AG10803 (cell line): ENCODE data around the gene SLC1A1.

Experiments
- DNase-seq: peaks from one replicate; pipeline ENCODE4 v3.0.0; 2010; ENCODE audit warnings: low read depth
- H3K4me3 ChIP-seq: 2 replicates; pipeline ENCODE4 v1.5.1; 2011; ENCODE audit warnings: mild to moderate bottlenecking, low read length, control low read depth
- TF ChIP-seq, protein P1 (sequence below): conservative IDR thresholded peaks from 2 replicates; pipeline ENCODE4 v1.5.1; 2011; ENCODE audit warnings: mild to moderate bottlenecking, low read length, control low read depth, inconsistent platforms

Gene SLC1A1

DNA sequence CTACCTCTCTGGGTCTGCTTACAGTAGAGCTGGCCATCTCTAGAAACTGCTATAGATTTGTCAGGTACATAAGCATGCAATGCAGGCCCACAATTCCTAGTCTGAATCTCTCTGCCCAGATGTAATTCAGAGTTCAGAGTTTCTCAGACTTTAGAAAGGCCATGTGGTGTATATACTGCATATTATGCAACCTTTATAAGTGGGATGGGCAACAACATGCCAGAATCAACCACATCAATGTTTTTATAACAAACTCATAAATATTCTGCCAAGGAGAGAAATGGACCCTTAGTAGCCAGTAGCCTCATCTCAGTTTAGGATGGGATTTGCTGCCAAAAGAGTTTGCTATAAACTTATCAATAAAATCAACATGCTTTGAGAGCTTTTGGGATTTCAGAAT lies 78.8 kb downstream of the SLC1A1 start:
- peak; percentile 44 for DNase-seq
- H3K4me3 ChIP-seq: no peak overlapping the region
- TF ChIP-seq, protein P1, sequence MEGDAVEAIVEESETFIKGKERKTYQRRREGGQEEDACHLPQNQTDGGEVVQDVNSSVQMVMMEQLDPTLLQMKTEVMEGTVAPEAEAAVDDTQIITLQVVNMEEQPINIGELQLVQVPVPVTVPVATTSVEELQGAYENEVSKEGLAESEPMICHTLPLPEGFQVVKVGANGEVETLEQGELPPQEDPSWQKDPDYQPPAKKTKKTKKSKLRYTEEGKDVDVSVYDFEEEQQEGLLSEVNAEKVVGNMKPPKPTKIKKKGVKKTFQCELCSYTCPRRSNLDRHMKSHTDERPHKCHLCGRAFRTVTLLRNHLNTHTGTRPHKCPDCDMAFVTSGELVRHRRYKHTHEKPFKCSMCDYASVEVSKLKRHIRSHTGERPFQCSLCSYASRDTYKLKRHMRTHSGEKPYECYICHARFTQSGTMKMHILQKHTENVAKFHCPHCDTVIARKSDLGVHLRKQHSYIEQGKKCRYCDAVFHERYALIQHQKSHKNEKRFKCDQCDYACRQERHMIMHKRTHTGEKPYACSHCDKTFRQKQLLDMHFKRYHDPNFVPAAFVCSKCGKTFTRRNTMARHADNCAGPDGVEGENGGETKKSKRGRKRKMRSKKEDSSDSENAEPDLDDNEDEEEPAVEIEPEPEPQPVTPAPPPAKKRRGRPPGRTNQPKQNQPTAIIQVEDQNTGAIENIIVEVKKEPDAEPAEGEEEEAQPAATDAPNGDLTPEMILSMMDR: no peak

DNA sequence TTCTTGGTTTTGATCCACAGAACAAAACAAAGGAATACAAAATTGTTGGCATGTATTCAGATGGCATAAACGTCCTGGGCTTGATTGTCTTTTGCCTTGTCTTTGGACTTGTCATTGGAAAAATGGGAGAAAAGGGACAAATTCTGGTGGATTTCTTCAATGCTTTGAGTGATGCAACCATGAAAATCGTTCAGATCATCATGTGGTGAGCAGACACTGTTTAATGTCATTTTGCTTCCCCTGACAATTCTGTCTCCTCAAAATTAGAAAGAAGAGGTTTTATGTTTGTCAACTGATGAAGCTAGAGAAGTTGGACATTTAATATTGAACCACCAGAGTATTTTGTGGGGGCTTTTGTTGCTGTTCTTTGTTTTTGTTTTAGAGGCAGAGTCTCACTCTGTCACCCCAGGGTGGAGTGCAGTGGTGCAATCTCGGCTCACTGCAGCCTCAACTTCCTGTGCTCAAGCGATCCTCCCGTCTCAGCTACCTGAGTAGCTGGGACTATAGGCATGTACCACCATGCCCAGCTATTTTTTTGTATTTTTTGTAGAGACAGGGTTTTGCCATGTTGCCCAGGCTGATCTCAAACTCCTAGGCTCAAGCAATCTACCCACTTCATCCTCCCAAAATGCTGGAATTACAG lies 82.0 kb downstream of the SLC1A1 start:
- no peak overlapping the region for H3K4me3 ChIP-seq
- TF ChIP-seq, protein P1: no peak
- no peak for DNase-seq

DNA sequence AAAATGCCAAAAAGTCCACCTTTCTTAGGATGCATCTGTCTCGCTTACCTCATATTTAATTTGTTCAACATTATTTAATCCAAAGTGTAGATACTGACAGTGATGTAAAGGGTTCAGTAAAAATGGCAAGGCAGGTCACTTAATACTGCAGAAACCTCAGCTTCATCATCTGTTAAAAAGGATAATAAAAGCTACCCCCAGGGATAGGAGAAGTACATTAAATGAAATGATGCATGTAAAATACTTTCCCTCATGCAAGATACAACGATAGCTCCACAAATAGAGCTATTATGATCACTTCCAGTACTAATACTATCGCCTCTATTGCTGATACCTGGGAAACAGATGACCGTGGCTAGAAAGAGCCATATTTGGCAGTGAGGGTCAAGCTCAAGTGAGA lies 82.9 kb downstream of the SLC1A1 start:
- no peak for DNase-seq
- H3K4me3 ChIP-seq: no peak overlapping the region
- TF ChIP-seq, protein P1: no peak

DNA sequence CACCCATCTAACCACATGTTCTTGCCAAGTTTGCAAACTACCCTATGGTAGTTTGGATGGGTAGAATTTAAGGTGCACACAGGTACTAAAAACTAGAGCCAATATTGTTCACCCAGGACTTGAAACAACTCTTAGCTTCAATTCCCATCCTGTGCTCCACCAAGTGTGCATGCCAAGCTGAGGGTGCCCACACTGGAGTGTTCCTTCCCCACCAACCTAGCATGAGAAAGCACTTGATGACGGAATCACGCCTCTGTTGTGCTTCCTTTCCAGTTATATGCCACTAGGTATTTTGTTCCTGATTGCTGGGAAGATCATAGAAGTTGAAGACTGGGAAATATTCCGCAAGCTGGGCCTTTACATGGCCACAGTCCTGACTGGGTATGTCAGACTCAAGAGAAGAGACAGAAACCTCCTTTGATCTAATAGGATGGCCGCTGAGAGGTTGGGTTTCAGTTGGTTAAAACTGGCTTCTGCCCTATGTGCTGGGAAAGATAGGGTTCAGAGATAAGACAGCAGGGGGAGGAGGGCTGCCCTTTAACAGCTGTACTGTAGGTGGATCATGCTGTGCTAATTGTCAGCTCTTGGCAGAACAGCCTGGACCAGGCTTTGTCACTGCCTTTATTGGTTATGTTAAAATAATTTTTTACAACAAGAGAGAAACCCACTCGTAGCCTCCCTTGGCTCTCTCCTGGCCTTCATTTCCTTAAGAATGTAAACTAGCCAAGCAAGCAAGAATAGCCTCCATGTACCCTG lies 83.5 kb downstream of the SLC1A1 start:
- TF ChIP-seq, protein P1: no peak
- no peak for DNase-seq
- no peak overlapping the region for H3K4me3 ChIP-seq

DNA sequence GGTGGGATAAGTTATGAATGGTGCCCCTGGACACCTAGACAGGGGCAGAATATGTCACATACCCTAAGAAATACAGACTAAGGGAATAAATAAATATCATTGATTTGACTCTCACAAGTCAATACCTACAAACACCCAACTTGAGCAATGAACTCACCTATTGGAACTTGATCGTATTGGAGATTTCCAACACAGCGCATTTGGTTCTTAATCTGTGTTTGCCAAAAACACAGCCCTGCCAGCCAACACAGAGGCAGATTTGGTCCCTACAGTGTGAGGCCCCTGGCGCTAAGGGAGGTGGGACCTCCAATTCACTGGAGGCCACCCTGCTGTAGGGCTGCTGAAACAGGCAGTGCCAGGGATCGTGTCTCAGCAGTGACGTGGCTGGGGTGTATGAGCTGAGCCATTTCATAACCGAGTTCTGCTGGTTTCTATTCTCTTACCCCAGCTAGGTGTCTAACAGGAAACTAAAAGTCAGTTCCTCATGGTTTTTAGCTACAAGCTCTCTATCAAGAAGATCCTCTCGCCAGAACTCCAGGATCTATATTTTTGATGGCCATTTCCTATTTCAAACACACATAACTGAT lies 84.5 kb downstream of the SLC1A1 start:
- DNase-seq: no peak
- H3K4me3 ChIP-seq: no peak overlapping the region
- TF ChIP-seq, protein P1: no peak

DNA sequence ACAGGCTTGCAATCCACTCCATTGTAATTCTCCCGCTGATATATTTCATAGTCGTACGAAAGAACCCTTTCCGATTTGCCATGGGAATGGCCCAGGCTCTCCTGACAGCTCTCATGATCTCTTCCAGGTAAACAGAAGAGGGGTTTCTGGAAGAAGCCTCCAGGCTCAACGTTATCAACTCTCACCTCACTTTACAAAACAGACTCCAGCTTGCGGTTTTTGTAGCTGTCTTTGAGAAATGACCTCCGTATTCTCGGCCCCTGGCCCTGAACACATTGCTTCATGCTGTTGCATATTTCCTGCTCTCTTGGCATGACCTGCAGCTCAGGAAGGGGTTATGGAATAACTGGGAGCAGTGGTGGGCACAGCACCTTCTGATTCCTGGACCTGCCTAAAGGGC lies 85.7 kb downstream of the SLC1A1 start:
- TF ChIP-seq, protein P1: no peak
- no peak for DNase-seq
- no peak overlapping the region for H3K4me3 ChIP-seq

DNA sequence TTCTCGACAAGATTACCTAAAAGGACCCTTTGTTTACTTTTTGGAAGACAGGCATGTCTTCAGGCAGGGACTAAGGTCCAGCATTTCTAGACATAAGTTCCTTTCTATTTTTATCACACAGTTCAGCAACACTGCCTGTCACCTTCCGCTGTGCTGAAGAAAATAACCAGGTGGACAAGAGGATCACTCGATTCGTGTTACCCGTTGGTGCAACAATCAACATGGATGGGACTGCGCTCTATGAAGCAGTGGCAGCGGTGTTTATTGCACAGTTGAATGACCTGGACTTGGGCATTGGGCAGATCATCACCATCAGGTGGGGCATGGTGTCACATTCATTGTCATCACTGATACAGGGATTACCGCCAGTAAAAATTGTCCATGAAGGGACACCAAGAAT lies 86.2 kb downstream of the SLC1A1 start:
- TF ChIP-seq, protein P1: no peak
- no peak for DNase-seq

More for the DNA sequence above, 86.2 kb downstream of the SLC1A1 start:
- no peak overlapping the region for H3K4me3 ChIP-seq
